WTC11 (cell line): ENCODE results near the gene SSR3. TPM values are rescaled to one million over a fixed set of nuclear protein-coding genes. Genes with fewer than 3 reads are reported as not detected.

Source experiments
- AFF4 ChIP-seq: sonication (generic); formaldehyde crosslinking; IDR thresholded peaks from 2 replicates; pipeline ENCODE4 v1.8.1; 2023; ENCODE audit warnings: mild to moderate bottlenecking, missing genetic modification reagents, borderline replicate concordance
- AR ChIP-seq: fragments of 250-450 bp; sonication (Bioruptor Pico); IDR thresholded peaks from 2 replicates; pipeline ENCODE4 v1.9.0; 2021; ENCODE audit warnings: mild to moderate bottlenecking
- ATF2 ChIP-seq: sonication (generic); formaldehyde crosslinking; IDR thresholded peaks from 2 replicates; pipeline ENCODE4 v1.8.1; 2022; ENCODE audit warnings: low read depth, missing genetic modification reagents, borderline replicate concordance
- CDX4 ChIP-seq: fragments of 250-450 bp; sonication (Bioruptor Pico); IDR thresholded peaks from 2 replicates; pipeline ENCODE4 v1.9.0; 2021; ENCODE audit warnings: moderate library complexity, mild to moderate bottlenecking, inconsistent platforms, borderline replicate concordance
- CREM ChIP-seq: sonication (generic); formaldehyde crosslinking; IDR thresholded peaks from 2 replicates; pipeline ENCODE4 v1.8.1; 2022; ENCODE audit warnings: mild to moderate bottlenecking, missing genetic modification reagents, moderate library complexity
- ELF4 ChIP-seq: sonication (generic); formaldehyde crosslinking; IDR thresholded peaks from 2 replicates; pipeline ENCODE4 v1.8.1; 2022; ENCODE audit warnings: low read depth, mild to moderate bottlenecking, moderate library complexity, missing genetic modification reagents
- ETV6 ChIP-seq: sonication (generic); formaldehyde crosslinking; IDR thresholded peaks from 2 replicates; pipeline ENCODE4 v1.8.1; 2022; ENCODE audit warnings: mild to moderate bottlenecking, missing genetic modification reagents
- FOXJ3 ChIP-seq: sonication (generic); formaldehyde crosslinking; IDR thresholded peaks from 2 replicates; pipeline ENCODE4 v1.9.0; 2021; ENCODE audit warnings: missing genetic modification reagents, mild to moderate bottlenecking, borderline replicate concordance
- JAZF1 ChIP-seq: fragments of 250-450 bp; sonication (Bioruptor Pico); IDR thresholded peaks from 2 replicates; pipeline ENCODE4 v1.9.0; 2021; ENCODE audit warnings: moderate library complexity, mild to moderate bottlenecking, inconsistent platforms
- MAX ChIP-seq: sonication (generic); formaldehyde crosslinking; IDR thresholded peaks from 2 replicates; pipeline ENCODE4 v1.8.0; 2022; ENCODE audit warnings: mild to moderate bottlenecking, missing genetic modification reagents
- MYBL2 ChIP-seq: sonication (generic); formaldehyde crosslinking; IDR thresholded peaks from 2 replicates; pipeline ENCODE4 v1.8.1; 2023; ENCODE audit warnings: mild to moderate bottlenecking, moderate library complexity, missing genetic modification reagents
- NFATC4 ChIP-seq: fragments of 250-450 bp; sonication (Bioruptor Pico); IDR thresholded peaks from 2 replicates; pipeline ENCODE4 v1.9.0; 2021; ENCODE audit warnings: mild to moderate bottlenecking
- NFYB ChIP-seq: sonication (generic); formaldehyde crosslinking; conservative IDR thresholded peaks from 2 replicates; pipeline ENCODE4 v1.8.0; 2022; ENCODE audit warnings: low read depth, missing genetic modification reagents
- NR1H2 ChIP-seq: sonication (generic); formaldehyde crosslinking; IDR thresholded peaks from 2 replicates; pipeline ENCODE4 v1.9.0; 2021; ENCODE audit warnings: mild to moderate bottlenecking, moderate library complexity, missing genetic modification reagents
- RELA ChIP-seq: sonication (generic); formaldehyde crosslinking; IDR thresholded peaks from 2 replicates; pipeline ENCODE4 v1.8.1; 2022; ENCODE audit warnings: missing genetic modification reagents, mild to moderate bottlenecking, borderline replicate concordance
- SOX15 ChIP-seq: fragments of 250-450 bp; sonication (Bioruptor Pico); IDR thresholded peaks from 2 replicates; pipeline ENCODE4 v1.9.0; 2021; ENCODE audit warnings: mild to moderate bottlenecking
- TCF7 ChIP-seq: sonication (generic); formaldehyde crosslinking; IDR thresholded peaks from 2 replicates; pipeline ENCODE4 v1.8.0; 2022; ENCODE audit warnings: mild to moderate bottlenecking, low read depth, missing genetic modification reagents, moderate library complexity
- TEAD1 ChIP-seq: sonication (generic); formaldehyde crosslinking; IDR thresholded peaks from 2 replicates; pipeline ENCODE4 v1.8.0; 2022; ENCODE audit warnings: mild to moderate bottlenecking, missing genetic modification reagents
- ZBTB43 ChIP-seq: sonication (generic); formaldehyde crosslinking; IDR thresholded peaks from 2 replicates; pipeline ENCODE4 v1.8.1; 2023; ENCODE audit warnings: mild to moderate bottlenecking, missing genetic modification reagents
- ZMAT4 ChIP-seq: fragments of 250-450 bp; sonication (Bioruptor Pico); IDR thresholded peaks from 2 replicates; pipeline ENCODE4 v1.9.0; 2021; ENCODE audit warnings: mild to moderate bottlenecking
- ZNF121 ChIP-seq: sonication (generic); formaldehyde crosslinking; IDR thresholded peaks from 2 replicates; pipeline ENCODE4 v1.8.0; 2023; ENCODE audit warnings: missing genetic modification reagents
- ZNF263 ChIP-seq: sonication (generic); formaldehyde crosslinking; IDR thresholded peaks from 2 replicates; pipeline ENCODE4 v1.8.1; 2022; ENCODE audit warnings: low read depth, mild to moderate bottlenecking, moderate library complexity, missing genetic modification reagents
- ZNF281 ChIP-seq: sonication (generic); formaldehyde crosslinking; IDR thresholded peaks from 2 replicates; pipeline ENCODE4 v1.8.0; 2023; ENCODE audit warnings: mild to moderate bottlenecking, missing genetic modification reagents
- ZSCAN18 ChIP-seq: fragments of 250-450 bp; sonication (Bioruptor Pico); IDR thresholded peaks from 2 replicates; pipeline ENCODE4 v2.1.2; 2022; ENCODE audit warnings: mild to moderate bottlenecking, moderate library complexity
- total RNA-seq: library from RNA; stranded (reverse); gene quantifications from 3 replicates; pipeline ENCODE4 v1.2.3, GENCODE V29; 2021

SSR3 gene
- total RNA-seq, 1 experiment from 2014 or later, result 162 TPM

GRCh38 chr3:156554842-156555687, at the start of gene SSR3 (continued):
- no peak for TF ChIP-seq ZSCAN18 (CRISPR knock-in tag)
- no peak for TF ChIP-seq ZMAT4 (CRISPR knock-in tag)
- no peak for TF ChIP-seq RELA (CRISPR knock-in tag)
- TF ChIP-seq ZNF263 (CRISPR knock-in tag), result no peak
- no peak for TF ChIP-seq SOX15 (CRISPR knock-in tag)
- no peak for TF ChIP-seq CREM (CRISPR knock-in tag)
- TF ChIP-seq NFATC4 (CRISPR knock-in tag), result no peak
- TF ChIP-seq ZBTB43 (CRISPR knock-in tag), result no peak
- no peak for TF ChIP-seq NR1H2
- no peak for TF ChIP-seq MYBL2 (CRISPR knock-in tag)
- no peak for TF ChIP-seq FOXJ3 (CRISPR knock-in tag)
- no peak for TF ChIP-seq ATF2 (CRISPR knock-in tag)
- TF ChIP-seq ELF4 (CRISPR knock-in tag), result no peak
- no peak for TF ChIP-seq TCF7 (CRISPR knock-in tag)
- no peak for TF ChIP-seq AFF4
- no peak for TF ChIP-seq JAZF1 (CRISPR knock-in tag)
- peak; percentile 70 for TF ChIP-seq TEAD1
- TF ChIP-seq ZNF281 (CRISPR knock-in tag), result no peak
- TF ChIP-seq ZNF121 (CRISPR knock-in tag), result no peak
- no peak for TF ChIP-seq AR (CRISPR knock-in tag)
- no peak for TF ChIP-seq CDX4 (CRISPR knock-in tag)
- no peak; the same call in 1 of the 2 replicates for TF ChIP-seq MAX (CRISPR knock-in tag)
- TF ChIP-seq ETV6 (CRISPR knock-in tag), result no peak
- TF ChIP-seq NFYB (CRISPR knock-in tag), result peak; percentile 94
